Subcutaneous abdominal adipose tissue (tissue), 5 donors: ENCODE data around the gene TMEM98.

Experiments used
- H3K27ac ChIP-seq: one replicate; pipeline ENCODE4 v1.7.0; 2013; ENCODE audit warnings: low read depth, mild to moderate bottlenecking, inconsistent platforms, low read length, moderate library complexity
- H3K27me3 ChIP-seq, 5 donors: one replicate each; pipeline ENCODE4 v1.7.0; 2013; ENCODE audit warnings: low read length in 5 of 5, inconsistent platforms in 1 of 5; ENCODE audit not compliant: control insufficient read depth in 5 of 5, insufficient read depth in 4 of 5
- H3K36me3 ChIP-seq, 5 donors: one replicate each; pipeline ENCODE4 v1.7.0; 2013; ENCODE audit warnings: low read length in 5 of 5; ENCODE audit not compliant: control insufficient read depth in 5 of 5, insufficient read depth in 5 of 5
- H3K4me1 ChIP-seq, 5 donors: one replicate each; pipeline ENCODE4 v1.7.0; 2013; ENCODE audit warnings: low read length in 5 of 5, mild to moderate bottlenecking in 3 of 5, moderate library complexity in 1 of 5; ENCODE audit not compliant: control insufficient read depth in 5 of 5, insufficient read depth in 5 of 5
- H3K4me3 ChIP-seq, 5 donors: one replicate each; pipeline ENCODE4 v1.7.0; 2013; ENCODE audit warnings: low read length in 5 of 5, low read depth in 1 of 5
- H3K9ac ChIP-seq, 5 donors: one replicate each; pipeline ENCODE4 v1.7.0; 2013; ENCODE audit warnings: low read length in 5 of 5, mild to moderate bottlenecking in 4 of 5, moderate library complexity in 3 of 5
- H3K9me3 ChIP-seq, 5 donors: one replicate each; pipeline ENCODE4 v1.7.0; 2013; ENCODE audit warnings: low read length in 5 of 5; ENCODE audit not compliant: control insufficient read depth in 5 of 5
- donor health status: healthy.
- donor health status: healthy.
- donor health status: healthy.
- donor health status: healthy.
- donor health status: healthy.

The TMEM98 gene

DNA sequence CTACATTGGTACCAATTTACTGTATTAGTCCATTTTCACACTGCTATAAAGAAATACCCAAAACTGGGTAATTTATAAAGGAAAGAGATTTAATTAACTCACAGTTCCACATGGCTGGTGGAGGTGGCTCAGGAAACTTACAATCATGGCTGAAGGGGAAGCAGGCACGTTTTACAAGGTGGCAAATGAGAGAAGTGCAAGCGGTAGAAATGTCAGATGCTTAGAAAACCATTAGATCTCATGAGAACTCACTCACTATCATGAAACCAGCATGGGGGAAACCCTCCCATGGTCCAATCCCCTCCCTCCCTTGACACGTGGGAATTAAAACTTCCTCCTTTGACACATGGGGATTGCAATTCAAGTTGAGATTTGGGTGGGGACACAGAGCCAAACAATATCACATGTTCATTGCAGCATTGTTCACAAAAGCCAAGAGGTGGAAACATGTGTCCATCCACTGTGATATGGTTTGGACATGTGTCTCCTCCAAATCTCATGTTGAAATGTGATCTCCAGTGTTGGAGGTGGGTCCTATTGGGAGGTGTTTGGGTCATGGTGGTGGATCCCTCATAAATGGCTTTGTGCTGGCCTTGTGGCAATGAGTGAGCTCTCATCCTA, 60.6 kb downstream of the TMEM98 start:
- H3K27ac ChIP-seq = no peak overlapping the region
- H3K36me3 ChIP-seq = no peaks in the 10 kb centered on the region
- no peaks in the 10 kb centered on the region for H3K4me1 ChIP-seq
- H3K9me3 ChIP-seq = peaks cover 0 to 12% (median 0%) of the 10 kb centered on the region in 5 donors
- no peak overlapping the region for H3K4me3 ChIP-seq
- no peak overlapping the region for H3K9ac ChIP-seq
- H3K27me3 ChIP-seq = peaks cover 0 to 10% (median 6%) of the 10 kb centered on the region in 5 donors

DNA sequence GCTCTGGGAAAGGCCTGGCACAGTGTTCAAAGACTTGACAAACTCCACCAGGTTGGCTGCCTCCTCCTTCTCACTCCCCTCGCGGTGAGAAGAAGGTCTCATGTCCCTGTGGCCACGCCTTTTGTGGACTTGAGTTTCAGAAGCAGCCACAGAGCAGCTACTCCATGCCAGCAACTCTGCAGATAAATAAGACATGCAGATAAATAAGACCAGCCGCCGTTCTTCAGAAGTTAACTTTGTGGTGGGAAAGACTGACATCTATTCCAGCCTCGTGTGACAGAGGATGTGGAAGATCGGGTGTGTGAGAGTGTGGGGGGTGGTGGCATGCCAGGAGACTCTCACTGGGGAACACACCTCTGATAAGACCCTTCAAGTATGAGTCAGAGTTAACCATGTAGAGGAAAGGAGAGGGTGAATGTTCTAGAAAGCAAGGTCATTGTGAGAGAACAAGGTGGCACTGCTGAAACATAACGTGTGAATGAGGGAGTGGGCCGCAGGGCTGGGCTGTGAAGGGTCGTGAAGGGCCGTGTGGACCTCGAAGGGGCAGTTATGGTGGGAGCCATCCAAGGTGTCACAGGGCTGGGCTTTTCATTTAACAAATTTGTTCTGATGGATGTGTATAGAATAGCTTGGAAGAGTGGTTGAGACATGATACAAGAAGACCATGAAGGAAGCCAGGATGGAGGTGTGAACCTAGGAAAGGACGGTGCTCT, 64.5 kb downstream of the TMEM98 start:
- Histone ChIP-seq H3K36me3 (no peaks in the 10 kb centered on the region), H3K4me3 (no peak overlapping the region), H3K9me3 (peaks cover 0 to 11% (median 0%) of the 10 kb centered on the region in 5 donors), H3K4me1 (no peaks in the 10 kb centered on the region), H3K27me3 (peaks cover 0 to 18% (median 8%) of the 10 kb centered on the region in 5 donors), H3K9ac (no peak overlapping the region), H3K27ac (no peak overlapping the region)

GRCh38 chr17:32993977-32994376, 66.0 kb downstream of the TMEM98 start:
- Histone ChIP-seq H3K36me3 (no peaks in the 10 kb centered on the region), H3K4me3 (no peak overlapping the region), H3K27me3 (peaks cover 0 to 31% (median 14%) of the 10 kb centered on the region in 5 donors), H3K27ac (no peak overlapping the region), H3K9me3 (peaks cover 0 to under 1% (median 0%) of the 10 kb centered on the region in 5 donors), H3K9ac (no peak overlapping the region), H3K4me1 (peaks cover 0 to 6% (median 5%) of the 10 kb centered on the region in 5 donors)
